Stimulated activated CD4-positive, alpha-beta T cell treated with anti-CD3 and anti-CD28 coated beads, Interleukin-4, amount 100 ng/mL, for 24 hours (primary cell): ENCODE data around the gene MOGAT3.
"Not testable (repeated sequence)": the region's sequence is repeated elsewhere in the genome, so short reads cannot be mapped to it uniquely, and the experiment has no call there.

Experiments used
- DNase-seq: peaks from one replicate; pipeline ENCODE4 v3.0.0-alpha.2; 2020

MOGAT3 gene

DNA sequence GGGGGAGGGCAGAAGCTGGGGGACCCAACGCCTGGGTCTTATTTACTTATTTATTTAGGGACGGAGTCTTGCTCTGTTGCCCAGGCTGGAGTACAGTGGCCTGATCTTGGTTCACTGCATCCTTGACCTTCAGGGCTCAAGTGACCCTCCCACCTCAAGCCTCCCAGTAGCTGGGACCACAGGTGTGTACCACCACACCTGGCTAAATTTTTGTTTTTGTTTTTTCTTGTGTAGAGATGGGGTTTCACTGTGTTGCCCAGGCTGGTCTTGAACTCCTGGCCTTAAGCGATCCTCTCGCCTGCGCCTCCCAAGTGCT is 1.7 kb upstream of the MOGAT3 start:
- no peak for DNase-seq

DNA sequence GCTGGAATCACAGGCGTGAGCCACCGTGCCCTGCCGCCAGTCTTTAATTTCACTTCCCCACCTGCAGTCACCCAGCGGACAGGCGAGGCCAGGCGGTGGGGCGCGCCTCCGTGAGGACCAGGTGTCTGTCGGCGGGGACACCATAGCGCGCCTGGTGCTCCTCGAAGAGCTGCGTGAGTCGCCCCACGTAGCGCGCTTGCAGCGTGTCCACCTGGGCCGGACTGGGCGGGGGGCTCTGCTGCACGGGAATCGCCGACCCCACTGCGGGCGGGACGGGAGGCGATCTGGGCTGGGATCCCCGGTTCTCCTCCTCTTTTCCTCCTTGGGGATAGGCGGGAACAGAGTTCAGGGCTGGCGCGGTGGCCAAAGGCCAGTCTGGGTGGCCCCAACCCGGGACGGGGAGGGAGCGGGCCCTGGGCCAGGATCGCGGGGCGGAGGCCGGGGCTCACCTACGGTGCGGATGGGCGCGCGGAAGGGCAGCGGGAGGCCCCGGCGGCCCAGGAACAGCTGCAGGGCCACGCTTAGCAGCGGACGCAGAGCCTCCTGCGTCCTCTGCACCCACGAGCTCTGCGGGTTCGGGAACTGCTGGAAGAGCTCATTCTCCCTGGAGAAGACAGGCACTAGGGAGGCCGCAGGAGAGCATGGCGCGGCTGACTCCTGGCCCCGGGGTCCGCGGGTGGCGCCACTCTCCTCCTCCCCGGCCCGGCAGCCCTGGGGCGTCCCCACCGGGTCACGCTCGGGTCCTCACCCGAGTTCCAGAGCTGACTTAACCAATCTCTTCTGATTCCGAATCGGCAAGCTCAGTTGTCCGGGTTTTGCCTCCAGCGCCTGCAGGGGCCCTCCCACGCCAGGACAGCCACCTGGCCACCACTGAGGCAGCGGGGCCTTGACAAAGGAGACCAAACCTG is 1.1 kb upstream of the MOGAT3 start:
- DNase-seq = no peak

DNA sequence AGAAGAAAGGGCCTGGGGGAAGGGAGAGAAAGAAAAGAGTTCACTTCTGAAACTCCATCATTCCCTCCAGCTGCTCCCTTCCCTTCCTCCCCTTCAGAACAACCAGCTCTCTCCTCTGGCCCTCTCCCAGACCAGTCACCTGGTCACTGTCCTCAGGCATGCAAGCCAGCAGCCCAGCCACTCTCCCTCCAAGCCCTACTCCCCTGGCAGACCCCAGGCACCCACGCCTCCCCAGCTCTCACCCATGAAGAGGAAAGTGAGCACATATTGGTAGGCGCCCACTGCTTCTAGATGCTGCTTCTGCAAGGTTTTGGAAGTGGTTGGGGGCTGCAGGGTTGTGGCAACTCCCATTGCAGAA is 353 bp downstream of the MOGAT3 start:
- no peak for DNase-seq

DNA sequence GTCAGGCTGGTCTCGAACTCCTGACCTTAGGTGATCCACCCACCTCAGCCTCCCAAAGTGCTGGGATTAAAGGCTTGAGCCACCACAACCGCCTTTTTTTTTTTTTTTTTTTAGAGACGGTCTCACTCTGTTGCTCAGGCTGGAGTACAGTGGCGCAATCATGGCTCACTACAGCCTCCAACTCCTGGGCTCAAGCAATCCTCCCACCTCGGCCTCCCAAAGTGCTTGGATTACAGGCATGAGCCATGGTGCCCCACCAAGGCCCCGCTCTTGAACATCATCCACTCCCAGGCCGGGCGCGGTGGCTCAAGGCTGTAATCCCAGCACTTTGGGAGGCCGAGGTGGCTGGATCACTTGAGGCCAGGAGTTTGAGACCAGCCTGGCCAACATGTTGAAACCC is 1.3 kb downstream of the MOGAT3 start:
- DNase-seq = not testable (repeated sequence)

DNA sequence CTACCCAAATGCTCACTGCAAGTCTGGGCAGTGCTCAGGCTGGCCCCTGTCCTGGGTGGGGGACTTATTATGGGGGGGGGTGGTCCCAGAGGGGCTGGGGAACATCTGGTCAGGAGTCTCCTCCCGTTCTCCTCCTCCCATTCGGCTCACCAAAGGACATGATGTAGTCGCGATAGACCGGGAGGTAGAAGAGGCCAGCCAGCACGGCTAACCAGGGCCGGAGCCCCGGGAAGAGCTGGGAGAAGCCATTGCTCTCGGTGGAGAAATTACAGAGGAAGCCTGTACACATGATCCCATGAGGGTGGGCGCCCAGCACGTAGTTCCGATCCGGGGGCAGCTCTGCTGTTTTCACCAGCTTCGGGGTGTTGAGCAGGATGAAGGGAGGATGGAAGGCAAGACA is 2.4 kb downstream of the MOGAT3 start:
- no peak for DNase-seq

DNA sequence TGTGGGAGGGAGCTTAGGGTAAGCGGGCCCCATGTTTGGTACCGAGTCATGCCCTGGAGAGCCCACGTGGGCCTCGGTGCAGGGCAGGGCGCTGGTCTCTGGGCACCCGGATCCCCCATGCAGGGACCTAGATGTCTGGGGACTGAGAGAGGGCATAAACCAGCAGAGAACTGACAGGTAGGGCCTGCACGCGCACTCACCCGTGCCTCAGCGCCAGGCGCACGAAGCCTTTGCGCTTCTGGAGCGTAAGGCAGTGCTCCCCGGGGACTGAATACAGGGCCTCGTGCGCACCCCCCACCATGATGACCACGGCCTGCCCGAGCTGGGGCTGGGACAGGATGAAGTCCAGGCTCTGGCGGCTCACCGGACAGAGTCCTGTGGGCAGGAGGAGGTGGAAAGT is 2.8 kb downstream of the MOGAT3 start:
- no peak for DNase-seq

DNA sequence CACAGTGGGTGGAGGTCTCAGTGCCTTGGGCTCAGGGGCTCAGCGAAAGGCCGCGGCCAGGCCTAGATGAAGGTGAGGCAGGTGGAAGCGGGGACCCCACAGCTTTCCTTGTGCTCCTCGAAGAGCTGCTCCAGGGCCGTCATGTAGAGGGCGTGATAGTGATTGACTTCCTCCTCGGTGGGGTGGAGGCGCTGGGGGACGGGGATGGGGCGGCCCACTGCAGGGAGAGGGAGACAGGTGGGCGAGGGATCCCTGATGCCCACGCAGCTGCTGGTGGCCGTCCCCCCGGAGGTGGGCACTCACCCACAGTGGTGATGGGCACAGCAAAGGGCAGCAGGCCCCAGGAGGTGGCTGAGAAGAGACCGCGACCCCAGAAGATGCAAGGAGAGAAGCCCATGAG is 5.0 kb downstream of the MOGAT3 start:
- DNase-seq = no peak

DNA sequence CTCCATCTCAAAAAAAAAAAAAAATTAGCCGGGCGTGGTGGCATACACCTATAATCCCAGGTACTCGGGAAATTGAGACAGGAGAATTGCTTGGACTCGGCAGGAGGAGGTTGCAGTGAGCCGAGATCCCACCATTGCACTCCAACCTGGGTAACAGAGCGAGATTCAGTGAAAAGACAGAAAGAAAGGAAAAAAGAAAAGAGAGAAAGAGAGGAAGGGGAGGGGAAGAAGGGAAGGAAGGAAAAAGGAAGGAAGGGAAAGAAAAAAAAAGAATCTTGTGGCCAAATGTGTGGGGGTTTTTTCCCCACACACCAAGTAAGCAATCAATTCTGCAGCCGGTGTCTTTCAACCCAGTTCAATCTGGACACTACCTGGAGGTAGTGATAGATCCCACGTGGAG is 11.7 kb downstream of the MOGAT3 start:
- no peak for DNase-seq

DNA sequence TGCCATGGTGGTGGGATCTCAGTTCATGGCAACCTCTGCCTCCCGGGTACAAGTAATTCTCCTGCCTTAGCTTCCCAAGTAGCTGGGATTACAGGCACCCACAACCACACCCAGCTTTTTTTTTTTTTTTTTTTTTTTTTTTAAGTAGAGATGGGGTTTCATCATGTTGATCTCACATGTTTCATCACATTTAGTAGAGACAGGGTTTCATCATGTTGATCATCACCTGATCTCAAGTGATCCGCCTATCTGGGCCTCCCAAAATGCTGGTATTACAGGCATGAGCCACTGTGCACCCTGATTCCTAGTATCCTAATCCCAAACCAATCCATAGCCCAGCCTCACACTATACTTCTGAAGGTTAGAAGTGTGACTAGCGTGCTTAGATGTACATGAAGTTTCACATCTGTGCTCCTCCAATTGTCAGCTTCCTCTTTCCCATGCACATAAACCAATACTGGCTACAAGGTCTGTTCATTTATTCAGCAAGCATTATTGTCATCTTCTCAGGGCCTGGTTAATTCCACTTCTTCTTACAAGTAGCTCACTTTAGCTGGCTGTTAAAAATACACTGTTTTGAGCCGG is 13.9 kb downstream of the MOGAT3 start:
- no peak for DNase-seq

DNA sequence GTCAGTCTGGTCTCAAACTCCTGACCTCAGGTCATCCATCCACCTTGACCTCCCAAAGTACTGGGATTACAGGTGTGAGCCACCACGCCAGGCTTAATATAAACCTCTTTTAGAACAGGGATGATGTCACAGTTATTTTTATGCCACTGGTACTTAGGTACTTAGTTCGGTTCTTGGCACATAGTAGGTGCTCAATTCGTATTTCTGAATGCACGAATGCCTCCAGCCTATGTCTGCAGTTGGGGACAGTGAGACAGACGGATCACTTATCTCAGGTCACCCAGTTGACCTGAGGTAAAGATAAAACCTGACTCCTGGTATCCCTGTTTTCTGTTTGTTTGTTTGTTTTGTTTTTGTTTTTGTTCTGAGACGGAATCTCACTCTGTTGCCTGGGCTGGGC is 14.6 kb downstream of the MOGAT3 start:
- DNase-seq = no peak

DNA sequence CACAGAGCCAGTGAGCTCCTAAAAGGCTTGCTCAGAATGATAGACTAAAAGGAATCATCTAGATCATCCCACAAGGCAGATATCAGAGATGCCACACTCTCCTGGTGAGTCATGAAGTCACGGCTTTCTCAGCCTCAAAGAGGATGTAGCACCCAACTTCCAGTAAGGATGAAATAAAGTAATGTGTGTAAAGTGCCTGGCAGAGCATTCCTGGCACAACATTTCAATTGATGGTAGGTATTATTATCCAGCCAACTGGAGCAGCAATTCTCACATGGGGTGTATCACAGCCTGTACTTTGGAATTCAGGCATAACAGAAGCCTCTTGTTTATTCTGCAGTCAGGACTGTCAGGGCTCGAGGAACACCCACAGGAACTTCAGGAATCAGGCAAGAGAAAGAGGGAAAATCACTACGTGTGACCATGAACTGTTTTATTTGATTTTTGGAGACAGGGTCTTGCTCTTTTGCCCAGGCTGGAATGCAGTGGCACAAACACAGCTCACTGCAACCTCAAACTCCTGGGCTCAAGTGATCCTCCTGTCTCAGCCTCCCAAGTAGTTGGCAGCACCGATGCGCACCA is 15.5 kb downstream of the MOGAT3 start:
- DNase-seq = no peak

DNA sequence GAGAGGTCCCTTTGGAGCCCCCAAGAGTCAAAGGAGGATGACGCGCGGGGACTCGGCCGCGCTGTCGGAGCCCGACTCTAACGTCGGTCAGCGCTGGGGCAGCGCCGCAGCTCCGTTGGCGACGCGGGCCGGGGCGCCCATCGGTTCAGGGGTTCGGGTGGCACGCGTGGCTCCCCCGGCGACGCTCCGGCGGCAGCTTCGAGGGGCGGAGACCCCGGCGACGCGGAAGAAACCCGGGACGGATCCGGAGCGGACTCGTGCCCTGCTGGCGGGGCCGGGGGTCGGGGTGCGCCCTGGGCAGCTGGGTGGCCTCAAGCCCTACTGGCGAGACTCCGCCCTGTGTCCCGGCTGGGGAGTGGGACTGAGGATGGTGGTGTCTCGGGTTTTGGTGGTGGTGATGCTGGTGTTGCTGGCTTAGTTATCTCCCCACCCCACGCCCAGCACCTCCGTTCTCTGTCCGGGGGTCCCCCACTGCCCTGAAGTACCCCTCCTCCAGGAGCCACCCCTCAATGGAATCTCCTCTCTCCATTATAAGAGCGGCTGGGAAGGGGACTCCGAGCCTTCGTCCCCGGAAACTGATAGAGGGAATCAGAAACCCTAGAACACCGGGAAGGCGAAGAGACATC is 20.6 kb downstream of the MOGAT3 start, which contains the start of gene NAT16:
NAT16 (minus strand) TSS at position 164 of the 626 bp plus-strand sequence. CDS start 5,486 bp downstream, outside the sequence.
- no peak for DNase-seq

DNA sequence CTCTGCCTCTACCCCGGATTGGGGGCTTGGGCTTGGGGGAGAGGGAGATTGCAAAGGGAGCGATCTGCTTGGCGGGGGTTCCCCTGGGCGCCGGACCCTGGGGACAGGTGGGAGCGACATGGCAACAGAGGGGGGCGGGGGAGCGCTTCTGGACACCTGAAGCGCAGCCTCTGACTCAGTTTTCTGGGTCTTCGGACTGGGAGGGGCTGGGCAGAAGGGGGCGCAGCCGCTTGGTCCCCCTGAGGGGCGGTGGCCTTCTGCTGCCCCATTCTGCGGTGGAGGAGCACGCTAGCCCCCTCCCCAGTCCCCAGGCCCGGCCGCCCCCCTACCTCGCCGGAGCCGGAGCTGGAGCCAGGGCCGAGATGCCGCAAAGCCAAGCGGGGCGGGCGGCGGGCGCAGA is 21.1 kb downstream of the MOGAT3 start:
- no peak for DNase-seq

DNA sequence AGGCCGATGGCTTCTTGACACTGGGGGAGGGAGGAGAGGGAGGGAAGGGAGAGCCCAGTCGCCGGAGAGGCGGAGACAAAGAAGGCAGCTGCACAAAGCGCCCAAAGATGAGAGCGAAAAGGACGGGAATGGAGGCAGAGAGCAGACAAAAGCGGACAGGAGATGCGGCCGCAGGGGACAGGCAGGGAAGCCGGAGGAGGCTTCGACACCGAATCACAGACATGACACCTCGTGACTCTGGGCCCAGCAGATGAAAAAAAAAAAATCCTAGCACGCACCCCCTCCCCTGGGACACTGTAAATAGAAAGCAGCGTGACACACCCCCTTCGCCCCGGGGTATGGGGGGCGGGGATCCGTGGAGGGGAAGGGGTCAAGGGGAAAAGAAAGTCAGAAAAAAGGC is 21.7 kb downstream of the MOGAT3 start:
- DNase-seq = no peak

DNA sequence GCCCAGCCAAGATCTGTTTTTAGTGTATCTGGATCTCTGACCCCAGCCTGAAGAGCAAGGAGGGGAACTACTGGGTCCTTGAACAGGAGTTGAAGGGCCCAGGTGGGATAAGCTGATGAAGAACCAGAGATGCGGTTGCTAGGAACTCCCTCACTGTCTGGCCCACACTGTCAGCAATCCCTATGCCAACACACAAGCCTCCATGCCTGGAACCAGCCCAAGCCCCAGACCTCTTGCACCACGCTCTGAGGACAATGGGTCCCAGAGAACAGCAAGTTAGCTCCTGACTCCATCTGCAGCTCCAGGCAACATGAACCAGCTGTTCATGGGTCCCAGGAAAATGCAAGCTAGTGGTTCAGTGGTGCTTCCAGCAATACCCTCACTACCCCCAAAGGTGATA is 23.2 kb downstream of the MOGAT3 start:
- DNase-seq = no peak

DNA sequence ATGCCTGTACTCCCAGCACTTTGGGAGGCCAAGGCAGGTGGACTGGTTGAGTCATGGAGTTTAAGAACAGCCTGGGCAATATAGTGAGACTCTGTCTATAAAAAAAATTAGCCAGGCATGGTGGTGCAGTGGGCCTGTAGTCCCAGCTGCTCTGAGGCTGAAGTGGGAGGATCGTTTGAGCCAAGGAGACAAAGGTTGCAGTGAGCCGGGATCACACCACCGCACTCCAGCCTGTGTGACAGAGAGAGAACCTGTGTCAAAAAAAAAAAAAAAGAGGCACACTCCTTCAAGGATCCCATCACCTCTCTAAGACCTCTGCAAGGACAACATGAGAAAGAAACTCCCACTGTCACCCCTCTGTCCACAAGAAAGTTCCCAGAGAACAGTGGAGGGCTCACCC is 25.2 kb downstream of the MOGAT3 start:
- DNase-seq = no peak

DNA sequence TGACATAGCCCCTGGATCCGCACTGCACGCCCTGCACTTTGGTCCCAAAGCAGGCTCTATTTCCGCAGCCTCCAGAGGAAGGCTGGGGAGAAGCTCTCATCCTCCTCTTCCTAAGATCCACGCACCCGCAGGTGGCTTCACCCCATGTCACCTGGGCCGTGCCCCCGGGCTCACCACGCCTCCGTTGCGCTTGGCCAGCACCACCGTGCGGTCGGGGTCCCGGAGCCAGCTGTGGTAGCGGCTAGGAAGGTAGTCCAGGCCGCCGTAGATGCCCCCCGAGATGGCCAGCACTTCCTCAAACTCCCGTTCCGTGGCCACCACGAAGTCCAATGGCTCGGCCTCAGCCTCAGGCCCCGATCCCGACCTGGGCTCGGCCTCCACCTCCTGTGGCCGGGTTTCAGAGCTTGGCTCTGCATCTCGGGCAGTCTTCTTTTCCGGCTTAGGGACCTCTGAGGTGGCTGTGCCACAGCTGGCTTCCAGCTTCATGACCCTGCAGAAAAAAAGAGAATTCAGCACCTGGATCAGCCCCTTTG is 26.4 kb downstream of the MOGAT3 start:
- DNase-seq = no peak

DNA sequence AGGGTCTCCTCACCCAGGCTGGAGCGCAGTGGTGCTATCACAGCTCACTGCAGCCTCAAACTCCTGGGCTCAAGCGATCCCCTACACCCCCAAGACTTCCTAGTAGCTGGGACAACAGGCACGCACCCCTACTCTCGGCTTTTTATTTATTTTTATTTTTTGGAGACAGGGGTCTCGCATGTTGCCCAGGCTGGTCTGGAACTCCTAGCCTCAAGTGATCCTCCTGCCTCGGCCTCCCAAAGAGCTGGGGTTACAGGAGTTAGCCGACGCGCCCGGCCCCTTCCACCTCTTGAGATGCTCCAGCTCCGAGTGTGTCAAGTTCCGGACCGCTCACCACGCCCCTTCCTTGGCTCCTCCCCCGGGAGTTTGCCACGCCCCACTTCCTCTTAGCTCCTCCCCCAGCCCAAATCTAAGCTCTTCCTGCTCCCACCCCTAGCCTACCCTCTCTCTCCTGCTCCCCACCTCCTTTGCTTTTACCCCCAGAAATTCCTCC is 27.0 kb downstream of the MOGAT3 start:
- DNase-seq = peak; percentile 61

DNA sequence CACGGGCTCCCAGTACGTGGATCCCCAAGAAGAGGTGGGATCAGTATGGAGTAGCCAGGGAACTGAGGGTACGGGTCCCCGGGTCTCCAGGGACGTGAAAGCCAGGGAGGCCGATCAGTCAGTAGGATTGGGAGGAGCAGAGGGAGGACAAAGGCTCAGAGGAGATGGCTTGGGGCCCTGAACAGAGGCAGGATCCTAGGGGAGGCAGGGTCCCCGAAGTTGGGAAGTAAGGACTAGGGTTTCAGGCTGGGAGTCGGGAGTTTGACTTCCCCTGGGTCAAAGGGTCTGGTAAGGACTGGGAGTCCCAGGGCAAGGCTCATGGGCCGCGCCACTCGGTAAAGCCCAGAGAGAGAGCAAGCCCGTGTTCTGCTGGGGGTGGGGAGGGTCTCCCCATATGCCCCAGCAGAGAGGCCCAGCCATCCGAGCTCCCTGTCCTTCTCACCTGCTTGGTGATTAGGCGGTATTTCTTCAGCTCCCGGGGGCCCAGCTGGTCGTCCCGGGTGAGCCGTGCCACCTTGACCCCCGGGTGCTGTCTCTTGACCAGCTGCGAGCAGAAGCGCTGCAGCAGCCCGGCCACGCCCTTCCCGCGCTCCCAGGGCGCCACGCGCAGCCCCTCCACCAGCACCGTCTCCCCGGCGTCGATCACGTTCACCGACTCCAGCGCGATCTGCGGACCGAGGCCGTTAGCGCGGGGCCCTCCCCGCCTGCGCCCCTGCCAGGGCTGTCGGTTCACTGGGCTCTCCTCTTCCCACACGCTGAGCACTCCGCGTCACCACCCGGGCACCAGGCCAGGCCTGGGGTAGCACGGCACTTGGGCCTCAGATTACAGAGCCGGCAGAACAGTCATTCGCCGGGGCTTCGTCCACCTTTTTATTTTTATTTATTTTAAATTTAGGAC is 27.7 kb downstream of the MOGAT3 start:
- DNase-seq = no peak

DNA sequence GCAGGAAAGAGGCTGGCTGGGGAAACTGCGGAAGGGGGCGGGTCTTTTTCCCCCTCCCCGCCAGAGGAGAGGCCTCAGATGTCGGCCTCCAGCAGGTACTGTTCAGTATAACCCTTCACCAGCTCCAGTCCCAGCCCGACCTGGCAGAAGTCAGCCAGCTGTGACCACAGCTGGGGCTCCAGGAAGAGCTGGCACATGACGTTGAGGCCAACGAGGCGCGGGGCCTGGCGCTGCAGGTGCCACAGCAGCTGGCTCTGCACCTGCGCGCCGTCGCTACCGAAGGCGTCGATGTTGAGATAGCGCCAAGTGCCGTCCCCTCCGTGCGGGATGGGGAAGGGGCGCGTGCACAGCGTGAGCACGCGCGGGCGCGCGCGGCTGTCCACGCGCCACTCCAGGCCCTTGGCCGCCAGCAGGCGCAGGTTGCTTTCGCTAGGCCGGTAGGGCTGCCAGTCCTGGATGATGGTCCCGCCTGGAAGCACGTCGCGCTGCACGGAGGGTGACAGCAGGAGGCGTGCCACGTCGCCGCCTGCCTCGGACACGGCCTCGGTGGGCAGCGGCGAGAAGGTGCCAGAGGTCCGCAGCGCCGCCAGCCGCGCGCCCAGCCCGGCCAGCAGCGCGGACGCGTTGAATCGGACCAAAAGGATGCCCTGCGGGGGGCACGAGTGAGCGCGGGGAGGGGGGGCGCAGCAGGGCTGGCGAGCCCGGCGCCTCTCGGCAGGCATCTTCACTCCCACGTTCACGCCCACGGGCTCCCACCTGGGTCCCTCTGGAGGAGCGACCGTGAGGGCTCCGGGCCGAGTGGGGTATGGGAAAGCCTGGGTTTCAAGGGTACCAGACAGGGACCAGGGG is 28.6 kb downstream of the MOGAT3 start:
- no peak for DNase-seq

DNA sequence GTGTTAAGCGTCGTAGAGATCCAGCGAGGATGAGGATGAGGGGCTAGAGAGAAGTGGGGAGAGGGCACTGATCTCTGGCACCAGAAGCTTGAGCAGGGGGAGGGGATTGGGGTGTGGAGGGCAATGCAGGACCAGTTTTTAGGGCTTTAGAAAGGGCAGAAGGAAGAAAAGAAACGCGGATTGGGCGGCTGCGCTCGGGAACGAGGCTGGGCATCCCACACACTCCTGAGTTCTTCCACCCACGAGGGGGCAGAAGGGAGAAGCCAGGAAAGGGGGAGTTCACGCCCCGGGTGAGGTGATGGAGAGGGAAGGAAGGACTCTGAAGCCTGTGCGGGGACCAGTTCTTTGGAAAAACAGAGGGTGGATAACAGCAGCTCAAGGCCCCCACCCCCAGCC is 29.4 kb downstream of the MOGAT3 start:
- DNase-seq = no peak
